ENCODE measurements around the gene FGF21.
"Not testable (repeated sequence)": the region's sequence is repeated elsewhere in the genome, so short reads cannot be mapped to it uniquely, and the experiment has no call there.

The FGF21 gene

GRCh38 chr19:48752496-48753365 lies 2.6 kb upstream of the FGF21 start, which contains the start of gene FUT1:
Gene FUT1 (minus strand): TSS chr19:48752641. CDS start chr19:48751281, 1,360 bp downstream.
- peak; percentile 50 to 74 for DNase-seq

GRCh38 chr19:48755787-48756186 lies 463 bp downstream of the FGF21 start:
- no peak for DNase-seq

GRCh38 chr19:48756212-48756611 lies 888 bp downstream of the FGF21 start:
- DNase-seq = no peak

- no peak for DNase-seq
Measured at GRCh38 chr19:48756686-48757085, 1.4 kb downstream of the FGF21 start.

GRCh38 chr19:48757089-48757675 lies 1.9 kb downstream of the FGF21 start:
- no peak for DNase-seq

GRCh38 chr19:48757741-48758144 lies 2.4 kb downstream of the FGF21 start:
- DNase-seq = no peak

- DNase-seq = no peak
Measured at GRCh38 chr19:48760504-48761205, 5.3 kb downstream of the FGF21 start.

- not testable (repeated sequence) for DNase-seq
Measured at GRCh38 chr19:48765816-48766215, 10.5 kb downstream of the FGF21 start.

- DNase-seq = not testable (repeated sequence)
Measured at GRCh38 chr19:48768171-48768753, 12.9 kb downstream of the FGF21 start.

GRCh38 chr19:48768994-48769713 lies 13.8 kb downstream of the FGF21 start:
- no peak for DNase-seq

- no peak for DNase-seq
Measured at GRCh38 chr19:48770266-48770665, 14.9 kb downstream of the FGF21 start.

- no peak for DNase-seq
Measured at GRCh38 chr19:48770734-48771472, 15.6 kb downstream of the FGF21 start.

GRCh38 chr19:48772503-48772953 lies 17.2 kb downstream of the FGF21 start:
- no peak for DNase-seq

- DNase-seq = no peak
Measured at GRCh38 chr19:48777139-48777538, 21.8 kb downstream of the FGF21 start.

- DNase-seq = no peak
Measured at GRCh38 chr19:48777720-48778119, 22.4 kb downstream of the FGF21 start.

GRCh38 chr19:48779636-48780035 lies 24.3 kb downstream of the FGF21 start:
- DNase-seq = no peak

- no peak for DNase-seq
Measured at GRCh38 chr19:48780631-48781391, 25.5 kb downstream of the FGF21 start.

- peak in 1 of 2 experiments; percentile 23 for DNase-seq
Measured at GRCh38 chr19:48784527-48784926, 29.2 kb downstream of the FGF21 start.

- DNase-seq = not testable (repeated sequence)
Measured at GRCh38 chr19:48786422-48786821, 31.1 kb downstream of the FGF21 start.

GRCh38 chr19:48787331-48787730 lies 32.0 kb downstream of the FGF21 start:
- DNase-seq = not testable (repeated sequence)

- no peak for DNase-seq
Measured at GRCh38 chr19:48793271-48793670, 37.9 kb downstream of the FGF21 start.

All from NCI-H524 (cell line).